Adrenal gland (tissue), 5 donors: Measurements from ENCODE around the gene NUDT2.
"Not testable (repeated sequence)": the region's sequence is repeated elsewhere in the genome, so short reads cannot be mapped to it uniquely, and the experiment has no call there.

Experiments
- CTCF ChIP-seq, 6 experiments: fragments of 450-650 bp in 4 of 6; fragments of 200-600 bp in 2 of 6; sonication (generic) in 1 of 6; IDR thresholded peaks; 1 replicate in 5 of 6; 2 replicates in 1 of 6; pipeline versions ENCODE4 v1.5.1 to v1.8.0; 2016 to 2021; ENCODE audit warnings: antibody characterized with exemption in 6 of 6, mild to moderate bottlenecking in 2 of 6, moderate library complexity in 1 of 6
- POLR2A ChIP-seq, 2 donors: fragments of 450-650 bp; IDR thresholded peaks; one replicate each; pipeline ENCODE4 v1.6.1; 2017; ENCODE audit warnings: antibody characterized with exemption in 2 of 2, mild to moderate bottlenecking in 2 of 2, moderate library complexity in 1 of 2
- donor health status: DM: no; HTN: no; CAD: no.

- TF ChIP-seq CTCF, POLR2A (IDR thresholded peaks at IDR 0.05): not testable (repeated sequence)
These were observed 22.8 kb downstream of the NUDT2 start for GRCh38 chr9:34352122-34352652.
